OCI-LY7 (cell line): ENCODE data around the gene VAMP2.

Experiments used
- EZH2phosphoT487 ChIP-seq: fragments of 200-600 bp; sonication (generic); IDR thresholded peaks from 2 replicates; pipeline ENCODE4 v1.6.1; 2018; ENCODE audit warnings: low read depth, borderline replicate concordance, mild to moderate bottlenecking, mixed run types, antibody characterized with exemption, low read length, moderate library complexity, mixed read lengths
- TF ChIP-seq, protein P1 (sequence below): fragments of 200-600 bp; sonication (generic); conservative IDR thresholded peaks from 2 replicates; pipeline ENCODE4 v1.5.1; 2014; ENCODE audit warnings: mild to moderate bottlenecking, antibody characterized with exemption, low read length, moderate library complexity, mixed read lengths

DNA sequence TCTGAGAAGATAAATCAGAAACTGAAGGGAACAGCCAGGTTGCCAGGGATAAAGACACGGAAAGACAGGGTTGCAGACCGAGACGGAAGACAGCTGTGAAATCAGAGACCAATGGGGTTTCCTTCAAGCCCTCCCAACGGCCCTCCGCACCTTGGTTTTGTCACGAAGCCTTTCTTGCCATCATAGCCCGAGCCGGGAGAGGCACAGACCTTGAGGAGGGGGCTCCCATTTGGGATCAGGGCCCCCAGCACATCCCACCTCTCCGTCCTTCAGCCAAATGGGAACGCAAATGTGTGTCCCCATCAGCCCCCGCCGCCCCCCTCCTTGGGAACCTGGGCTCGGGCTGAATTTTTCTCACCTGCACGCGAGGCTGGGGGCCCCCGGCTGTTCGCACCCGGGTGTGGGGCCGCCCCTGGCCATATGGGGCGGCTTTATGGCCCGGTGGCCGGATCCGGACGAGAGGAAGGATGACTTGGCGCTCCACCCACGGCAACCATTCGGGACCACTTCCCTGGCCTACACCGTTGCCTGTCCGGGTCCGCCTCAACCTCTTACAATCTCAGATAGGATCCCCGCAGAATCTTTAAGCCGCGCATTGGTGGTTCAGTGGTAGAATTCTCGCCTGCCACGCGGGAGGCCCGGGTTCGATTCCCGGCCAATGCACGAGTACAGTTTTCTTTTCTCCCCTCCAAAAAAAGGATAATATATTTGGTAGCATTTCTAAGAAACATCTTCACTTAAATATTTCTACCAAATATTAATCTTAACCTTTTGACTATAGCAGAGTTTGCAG, 37.4 kb downstream of the VAMP2 start:
- TF ChIP-seq, protein P1, sequence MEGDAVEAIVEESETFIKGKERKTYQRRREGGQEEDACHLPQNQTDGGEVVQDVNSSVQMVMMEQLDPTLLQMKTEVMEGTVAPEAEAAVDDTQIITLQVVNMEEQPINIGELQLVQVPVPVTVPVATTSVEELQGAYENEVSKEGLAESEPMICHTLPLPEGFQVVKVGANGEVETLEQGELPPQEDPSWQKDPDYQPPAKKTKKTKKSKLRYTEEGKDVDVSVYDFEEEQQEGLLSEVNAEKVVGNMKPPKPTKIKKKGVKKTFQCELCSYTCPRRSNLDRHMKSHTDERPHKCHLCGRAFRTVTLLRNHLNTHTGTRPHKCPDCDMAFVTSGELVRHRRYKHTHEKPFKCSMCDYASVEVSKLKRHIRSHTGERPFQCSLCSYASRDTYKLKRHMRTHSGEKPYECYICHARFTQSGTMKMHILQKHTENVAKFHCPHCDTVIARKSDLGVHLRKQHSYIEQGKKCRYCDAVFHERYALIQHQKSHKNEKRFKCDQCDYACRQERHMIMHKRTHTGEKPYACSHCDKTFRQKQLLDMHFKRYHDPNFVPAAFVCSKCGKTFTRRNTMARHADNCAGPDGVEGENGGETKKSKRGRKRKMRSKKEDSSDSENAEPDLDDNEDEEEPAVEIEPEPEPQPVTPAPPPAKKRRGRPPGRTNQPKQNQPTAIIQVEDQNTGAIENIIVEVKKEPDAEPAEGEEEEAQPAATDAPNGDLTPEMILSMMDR: no peak
- no peak for TF ChIP-seq EZH2phosphoT487
